HEK293 (cell line): ENCODE measurements around the gene OR52I1.

Experiments
- CTCF ChIP-seq: fragments of 450-650 bp; formaldehyde crosslinking; IDR thresholded peaks from 2 replicates; pipeline ENCODE4 v1.5.1; 2016; ENCODE audit warnings: missing biosample characterization, missing genetic modification characterization
- ELK4 ChIP-seq: IDR thresholded peaks from 2 replicates; pipeline ENCODE4 v1.6.1; 2011; ENCODE audit warnings: mild to moderate bottlenecking, low read depth, low read length, borderline replicate concordance
- REST ChIP-seq: fragments of 450-650 bp; formaldehyde crosslinking; IDR thresholded peaks from 2 replicates; pipeline ENCODE4 v1.5.1; 2016; ENCODE audit warnings: missing biosample characterization, missing genetic modification characterization
- ZFP41 ChIP-seq: fragments of 450-650 bp; formaldehyde crosslinking; IDR thresholded peaks from 2 replicates; pipeline ENCODE4 v1.5.1; 2016; ENCODE audit warnings: missing biosample characterization, missing genetic modification characterization, borderline replicate concordance
- ZNF292 ChIP-seq: fragments of 450-650 bp; formaldehyde crosslinking; IDR thresholded peaks from 2 replicates; pipeline ENCODE4 v1.5.1; 2016; ENCODE audit warnings: low read depth, missing biosample characterization, missing genetic modification characterization, borderline replicate concordance
- ZNF707 ChIP-seq: fragments of 450-650 bp; formaldehyde crosslinking; IDR thresholded peaks from 2 replicates; pipeline ENCODE4 v1.5.1; 2016; ENCODE audit warnings: missing biosample characterization, missing genetic modification characterization
- ZNF830 ChIP-seq: fragments of 450-650 bp; IDR thresholded peaks from 2 replicates; pipeline ENCODE4 v1.5.0; 2018; ENCODE audit warnings: missing biosample characterization, missing genetic modification characterization, low read depth, mild to moderate bottlenecking, moderate library complexity

GRCh38 chr11:4606231-4607015 is 12.6 kb downstream of the OR52I1 start:
- TF ChIP-seq ZNF707 (tag by site-specific recombination) (no peak), ZFP41 (tag by site-specific recombination) (no peak), CTCF (tag by site-specific recombination) (no peak), ZNF830 (tag by site-specific recombination) (no peak), ZNF292 (no peak), ELK4 (no peak), REST (tag by site-specific recombination) (no peak)
